Prostate gland (tissue), 2 donors: ENCODE measurements around the gene TNRC6C. TPM values are rescaled to one million over a fixed set of nuclear protein-coding genes. Genes with fewer than 3 reads are reported as not detected.
A peak's percentile ranks its signal among the peaks of the same experiment; 100 is the strongest.

ENCODE experiments used
- DNase-seq: peaks from one replicate; pipeline ENCODE4 v3.0.0-alpha.2; 2019; ENCODE audit warnings: low spot score
- H3K27ac ChIP-seq, 2 donors: fragments of 200-600 bp; sonication (generic); 2 replicates each; pipeline ENCODE4 v1.5.1; 2017 to 2019
- H3K27me3 ChIP-seq: fragments of 200-600 bp; sonication (generic); replicated peaks from 2 replicates; pipeline ENCODE4 v1.5.1; 2019; ENCODE audit not compliant: insufficient read depth
- H3K36me3 ChIP-seq, 2 donors: fragments of 200-600 bp; sonication (generic); 1 replicate in 1 of 2; 2 replicates in 1 of 2; pipeline versions ENCODE4 v1.5.1 to v1.8.1; 2017 to 2019
- H3K4me1 ChIP-seq: fragments of 200-600 bp; sonication (generic); replicated peaks from 2 replicates; pipeline ENCODE4 v1.5.1; 2019
- H3K4me3 ChIP-seq, 2 donors: fragments of 200-600 bp; sonication (generic); 2 replicates each; pipeline ENCODE4 v1.5.1; 2017 to 2019
- H3K9me3 ChIP-seq: fragments of 200-600 bp; sonication (generic); 2 replicates; pipeline ENCODE4 v1.5.1; 2017
- CTCF ChIP-seq, 4 experiments: fragments of 200-600 bp in 2 of 4; fragments of 450-650 bp in 2 of 4; sonication (generic) in 2 of 4; IDR thresholded peaks; 1 replicate in 3 of 4; 2 replicates in 1 of 4; pipeline ENCODE4 v1.5.1; 2016 to 2019; ENCODE audit warnings: antibody characterized with exemption in 4 of 4, mild to moderate bottlenecking in 2 of 4, moderate library complexity in 2 of 4
- POLR2A ChIP-seq: fragments of 450-650 bp; IDR thresholded peaks from one replicate; pipeline ENCODE4 v1.6.1; 2016; ENCODE audit warnings: antibody characterized with exemption, mild to moderate bottlenecking
- POLR2AphosphoS5 ChIP-seq: sonication (generic); formaldehyde crosslinking; IDR thresholded peaks from one replicate; pipeline ENCODE4 v1.6.1; 2017; ENCODE audit warnings: antibody characterized with exemption
- WGBS: methylation state at CpG from one replicate; pipeline ENCODE4 v1.1.5; 2018; 5-methylcytosine and 5-hydroxymethylcytosine counted together
- intact Hi-C: fragments of 100-400 bp; cut with DNase I; formaldehyde crosslinking; loops from one replicate; pipeline ENCODE4 v1.14.2; 2022
- total RNA-seq, 2 donors: library from RNA; depleted of rRNA; stranded (reverse); fragments of >200 nt; gene quantifications; one replicate each; pipeline ENCODE4 v1.1.0, GENCODE V29; 2016

The TNRC6C gene
- total RNA-seq, 2 donors from 2014 or later, result 15.5 to 29.7 TPM

DNA sequence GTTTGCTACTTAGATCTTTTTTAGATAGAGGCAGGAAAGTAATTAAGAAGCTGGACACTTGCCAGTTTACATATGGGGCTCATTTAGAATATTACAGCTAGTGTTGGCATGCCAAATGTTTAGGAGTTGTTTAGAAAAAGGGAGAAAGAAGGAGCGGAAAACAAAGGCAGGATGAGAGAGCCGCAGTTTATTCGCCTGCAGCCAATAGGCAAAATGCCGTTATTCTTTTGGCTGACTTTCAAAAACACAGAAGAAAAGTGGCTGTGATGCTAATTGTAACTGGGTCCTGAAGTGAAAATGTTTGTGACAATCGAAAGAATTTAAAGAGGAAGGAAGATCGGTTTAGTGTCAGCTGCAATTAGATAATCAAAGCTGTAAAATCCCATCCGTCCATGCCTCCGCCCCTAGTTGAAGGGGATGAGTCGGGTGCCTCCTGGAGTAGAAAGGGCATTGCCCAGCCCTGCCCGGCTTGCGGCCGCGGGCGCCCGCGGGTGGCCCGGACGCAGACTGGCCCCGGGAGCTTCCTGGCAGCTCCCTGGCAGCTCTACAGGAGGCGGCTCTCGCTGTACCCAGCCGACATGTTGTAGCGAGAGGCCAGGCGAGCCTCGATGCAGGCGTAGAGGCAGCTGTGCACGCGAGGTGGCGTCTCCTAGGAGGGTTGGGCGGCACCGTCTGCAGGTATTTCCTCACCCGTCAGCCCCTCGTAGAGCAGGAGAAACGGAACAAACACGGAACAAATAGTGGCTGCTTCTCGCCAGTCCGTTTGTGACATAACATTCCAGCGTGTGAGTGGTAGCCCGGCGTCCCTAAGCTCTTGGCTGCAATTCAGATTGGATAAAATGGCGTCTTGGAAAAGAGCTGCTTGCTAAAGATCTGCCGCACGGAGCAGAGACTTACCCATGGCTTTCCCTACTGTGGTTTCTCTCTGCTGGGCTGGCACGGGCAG, 82.2 kb downstream of the TNRC6C start:
- Histone ChIP-seq H3K36me3 (no peaks in the 10 kb centered on the region), H3K4me1 (peaks cover 4% of the 10 kb centered on the region), H3K4me3 (peak overlapping the region; percentile 32 to 44), H3K27me3 (no peaks in the 10 kb centered on the region), H3K27ac (peak overlapping the region; percentile 78 to 80), H3K9me3 (no peaks in the 10 kb centered on the region)
- DNase-seq, result peak; percentile 72
- TF ChIP-seq POLR2A (no peak), POLR2AphosphoS5 (peak; percentile 55), CTCF (IDR thresholded peaks at IDR 0.05) (peak in 2 of 4 experiments; percentile 10 to 13)
- 6% methylated on average over 44 of the region's 44 CpGs for WGBS
- intact Hi-C loops, result loop anchor here (10.0 kb wide), 2 partner anchors 64 to 134 kb away; no protein-coding TSS in a partner anchor

- intact Hi-C loops, result loop anchor here (10.0 kb wide), 2 partner anchors 63 to 133 kb away; no protein-coding TSS in a partner anchor
- WGBS, result 12% methylated on average over 6 of the region's 6 CpGs
- no peak for DNase-seq
- TF ChIP-seq POLR2AphosphoS5, result no peak
- no peak for TF ChIP-seq CTCF (IDR thresholded peaks at IDR 0.05)
- Histone ChIP-seq H3K36me3 (no peaks in the 10 kb centered on the region), H3K4me3 (peak overlapping the region; percentile 32 to 44), H3K27ac (peak overlapping the region; percentile 78 to 80), H3K27me3 (no peaks in the 10 kb centered on the region), H3K4me1 (peaks cover 4% of the 10 kb centered on the region), H3K9me3 (no peaks in the 10 kb centered on the region)
Observed at GRCh38 chr17:78041386-78042179, 83.1 kb downstream of the TNRC6C start.

DNA sequence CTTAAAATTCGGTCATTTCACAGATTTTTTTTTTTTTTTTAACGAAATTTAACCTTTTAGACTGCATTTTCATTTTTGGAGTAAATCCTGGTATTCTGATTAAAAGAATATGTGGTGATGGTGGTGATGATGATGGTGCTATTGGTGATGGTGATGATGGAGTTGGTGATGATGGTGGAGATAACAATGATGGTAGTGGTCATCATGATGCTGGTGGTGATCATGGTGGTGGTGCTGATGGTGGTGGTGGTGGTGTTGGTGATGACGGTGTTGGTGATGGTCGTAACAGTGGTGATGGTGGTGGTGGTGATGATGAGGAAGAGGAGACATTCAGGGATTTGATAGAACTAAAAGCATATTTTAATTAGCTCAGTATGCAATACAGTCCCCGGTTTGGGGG, 84.0 kb downstream of the TNRC6C start:
- WGBS, result 90% methylated on average over 5 of the region's 5 CpGs
- H3K4me1 ChIP-seq, result peaks cover 4% of the 10 kb centered on the region
- DNase-seq, result no peak
- intact Hi-C loops, result loop anchor here (10.0 kb wide), 2 partner anchors 62 to 132 kb away; no protein-coding TSS in a partner anchor
- TF ChIP-seq POLR2AphosphoS5, result no peak
- no peak for TF ChIP-seq POLR2A
- no peak for TF ChIP-seq CTCF (IDR thresholded peaks at IDR 0.05)
- no peak overlapping the region for H3K27ac ChIP-seq
- H3K27me3 ChIP-seq, result no peaks in the 10 kb centered on the region
- H3K36me3 ChIP-seq, result no peaks in the 10 kb centered on the region
- no peak overlapping the region for H3K4me3 ChIP-seq
- no peaks in the 10 kb centered on the region for H3K9me3 ChIP-seq

DNA sequence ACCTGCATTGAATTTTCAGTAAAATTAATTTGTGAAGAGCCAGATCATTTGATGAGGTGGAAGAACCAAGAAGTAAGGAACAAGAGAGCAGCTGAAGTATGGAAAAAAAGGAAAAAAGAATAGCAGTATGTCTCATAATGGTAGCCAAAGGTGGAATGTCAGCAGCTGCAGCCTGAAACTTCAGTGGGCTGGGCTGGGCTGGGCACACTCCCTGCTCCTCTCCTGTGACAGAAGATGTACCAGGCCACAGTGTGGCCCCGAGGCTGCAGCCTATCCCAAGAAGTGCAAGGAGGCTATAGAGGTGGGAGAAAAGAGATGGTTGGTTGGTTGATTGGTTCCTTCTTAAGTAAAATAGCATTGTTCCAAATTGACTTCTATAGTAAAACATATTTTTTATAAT, 84.5 kb downstream of the TNRC6C start:
- intact Hi-C loops, result loop anchor here (10.0 kb wide), 2 partner anchors 62 to 132 kb away; no protein-coding TSS in a partner anchor
- Histone ChIP-seq H3K27me3 (no peaks in the 10 kb centered on the region), H3K4me1 (peaks cover 4% of the 10 kb centered on the region), H3K9me3 (no peaks in the 10 kb centered on the region), H3K36me3 (no peaks in the 10 kb centered on the region), H3K4me3 (no peak overlapping the region), H3K27ac (no peak overlapping the region)
- 90% methylated on average over 1 of the region's 1 CpG for WGBS
- no peak for DNase-seq
- TF ChIP-seq POLR2AphosphoS5 (no peak), POLR2A (no peak), CTCF (IDR thresholded peaks at IDR 0.05) (no peak)
